H1 (cell line): ENCODE data around the gene OR2V1. TPM values are rescaled to one million over a fixed set of nuclear protein-coding genes. Genes with fewer than 3 reads are reported as not detected.

Source experiments
- CTCF ChIA-PET: fragments of 300-600 bp; sonication (Branson Sonifier 250); formaldehyde crosslinking; loops from one replicate; lab custom pipeline; 2021; ENCODE audit not compliant: partially characterized antibody; lab: Charles Lee
- POLR2A ChIA-PET: fragments of 300-600 bp; sonication (Branson Sonifier 250); formaldehyde crosslinking; loops from one replicate; lab custom pipeline; 2021; ENCODE audit warnings: inconsistent platforms; ENCODE audit not compliant: partially characterized antibody; lab: Charles Lee
- DNase-seq, 2 experiments: peaks; one replicate each; pipeline versions ENCODE4 v3.0.0 to v3.0.0-alpha.2; 2010 to 2022; ENCODE audit warnings: low spot score in 2 of 2, low read depth in 1 of 2, mixed read lengths in 1 of 2
- FAIRE-seq: peaks from 2 replicates; lab custom pipeline; 2011; peaks lifted over from hg19 to GRCh38; lab: Jason Lieb, UNC
- H2AFZ ChIP-seq: 2 replicates; pipeline ENCODE4 v1.8.1; 2012; ENCODE audit warnings: low read length, inconsistent platforms
- H2AK5ac ChIP-seq: 2 replicates; pipeline ENCODE4 v1.6.1; 2013; ENCODE audit warnings: low read depth, low read length
- H2BK120ac ChIP-seq: replicated peaks from 2 replicates; pipeline ENCODE3; 2013; ENCODE audit warnings: low read depth, low read length, inconsistent platforms
- H2BK12ac ChIP-seq: 2 replicates; pipeline ENCODE4 v1.6.1; 2013; ENCODE audit warnings: low read depth, low read length
- H2BK15ac ChIP-seq: 2 replicates; pipeline ENCODE4 v1.6.1; 2013; ENCODE audit warnings: low read length
- H2BK20ac ChIP-seq: 2 replicates; pipeline ENCODE4 v1.6.1; 2013; ENCODE audit warnings: low read length
- H2BK5ac ChIP-seq: 2 replicates; pipeline ENCODE4 v1.6.1; 2013; ENCODE audit warnings: low read depth, low read length
- H3K14ac ChIP-seq: 2 replicates; pipeline ENCODE4 v1.6.1; 2013; ENCODE audit warnings: inconsistent platforms; ENCODE audit not compliant: insufficient read length
- H3K18ac ChIP-seq: 2 replicates; pipeline ENCODE4 v1.6.1; 2013; ENCODE audit warnings: low read length; ENCODE audit errors: extremely low read depth
- H3K23ac ChIP-seq: 2 replicates; pipeline ENCODE4 v1.6.1; 2013; ENCODE audit warnings: inconsistent platforms; ENCODE audit not compliant: insufficient read length
- H3K23me2 ChIP-seq: 2 replicates; pipeline ENCODE4 v1.6.1; 2013; ENCODE audit warnings: low read depth, low read length
- H3K27ac ChIP-seq: 2 replicates; pipeline ENCODE4 v1.6.1; 2011; ENCODE audit warnings: low read depth, low read length, inconsistent platforms
- H3K27me3 ChIP-seq, 4 experiments: replicated peaks in 1 of 4; 1 replicate in 1 of 4; 2 replicates in 3 of 4; pipeline versions ENCODE4 v1.6.1 to v1.8.1; 2011 to 2013; ENCODE audit warnings: low read length in 3 of 4, mild to moderate bottlenecking in 3 of 4, inconsistent platforms in 2 of 4, mixed read lengths in 2 of 4, moderate library complexity in 1 of 4; ENCODE audit not compliant: control insufficient read depth in 3 of 4, insufficient read depth in 3 of 4; ENCODE audit errors: extremely low read depth in 1 of 4
- H3K36me3 ChIP-seq, 4 experiments: 2 replicates each; pipeline versions ENCODE4 v1.6.1 to v1.8.1; 2011 to 2013; ENCODE audit warnings: mild to moderate bottlenecking in 4 of 4, low read length in 3 of 4, moderate library complexity in 2 of 4, control low read depth in 1 of 4, inconsistent platforms in 1 of 4; ENCODE audit not compliant: insufficient read depth in 4 of 4, control insufficient read depth in 2 of 4
- H3K4ac ChIP-seq: replicated peaks from 2 replicates; pipeline ENCODE3; 2013; ENCODE audit warnings: low read length, low read depth, mixed read lengths, inconsistent platforms; ENCODE audit not compliant: insufficient read length
- H3K4me1 ChIP-seq, 4 experiments: replicated peaks in 1 of 4; 1 replicate in 1 of 4; 2 replicates in 3 of 4; pipeline versions ENCODE4 v1.6.1 to v1.8.1; 2011 to 2013; ENCODE audit warnings: low read length in 3 of 4, inconsistent platforms in 2 of 4, mixed read lengths in 1 of 4; ENCODE audit not compliant: insufficient read depth in 4 of 4, control insufficient read depth in 3 of 4
- H3K4me2 ChIP-seq, 2 experiments: 2 replicates each; pipeline versions ENCODE4 v1.6.1 to v1.8.1; 2011 to 2013; ENCODE audit warnings: low read depth in 2 of 2, low read length in 2 of 2, control low read depth in 1 of 2, inconsistent platforms in 1 of 2, mild to moderate bottlenecking in 1 of 2; ENCODE audit not compliant: insufficient read depth in 1 of 2
- H3K4me3 ChIP-seq, 4 experiments: fragments of 200-600, 300-600 bp in 1 of 4; sonication (generic), shearing (Covaris generic), sonication (Bioruptor Twin) in 1 of 4; 2 replicates each; pipeline versions ENCODE4 v1.5.1 to v1.8.1; 2011 to 2016; ENCODE audit warnings: low read length in 4 of 4, low read depth in 3 of 4, control low read depth in 2 of 4, inconsistent platforms in 2 of 4, mild to moderate bottlenecking in 2 of 4, mixed read lengths in 1 of 4, moderate library complexity in 1 of 4; ENCODE audit not compliant: insufficient read depth in 2 of 4; ENCODE audit errors: extremely low read depth in 1 of 4
- H3K56ac ChIP-seq: replicated peaks from 2 replicates; pipeline ENCODE3; 2013; ENCODE audit warnings: low read depth, mild to moderate bottlenecking, mixed read lengths, low read length, inconsistent platforms; ENCODE audit not compliant: insufficient read length
- H3K79me1 ChIP-seq: 2 replicates; pipeline ENCODE4 v1.6.1; 2013; ENCODE audit warnings: low read depth, low read length, control low read depth
- H3K79me2 ChIP-seq, 2 experiments: 2 replicates each; pipeline versions ENCODE4 v1.6.1 to v1.8.1; 2012 to 2013; ENCODE audit warnings: low read length in 2 of 2, mild to moderate bottlenecking in 2 of 2, inconsistent platforms in 1 of 2; ENCODE audit not compliant: insufficient read depth in 2 of 2, control insufficient read depth in 1 of 2
- H3K9ac ChIP-seq, 4 experiments: replicated peaks in 1 of 4; 1 replicate in 1 of 4; 2 replicates in 3 of 4; pipeline versions ENCODE4 v1.6.1 to v1.8.1; 2011 to 2013; ENCODE audit warnings: low read depth in 3 of 4, low read length in 3 of 4, control low read depth in 2 of 4, mild to moderate bottlenecking in 2 of 4, moderate library complexity in 2 of 4, inconsistent platforms in 1 of 4; ENCODE audit errors: extremely low read depth in 1 of 4
- H3K9me3 ChIP-seq, 2 experiments: 2 replicates each; pipeline versions ENCODE4 v1.6.1 to v1.8.1; 2012 to 2013; ENCODE audit warnings: mild to moderate bottlenecking in 2 of 2, moderate library complexity in 2 of 2, control low read depth in 1 of 2, inconsistent platforms in 1 of 2, low read depth in 1 of 2, low read length in 1 of 2, mixed read lengths in 1 of 2; ENCODE audit not compliant: insufficient read depth in 2 of 2
- H4K20me1 ChIP-seq, 2 experiments: replicated peaks in 1 of 2; 2 replicates each; pipeline versions ENCODE3 to v1.8.1; 2011 to 2013; ENCODE audit warnings: inconsistent platforms in 2 of 2, low read length in 2 of 2, mild to moderate bottlenecking in 1 of 2; ENCODE audit not compliant: insufficient read depth in 2 of 2, control insufficient read depth in 1 of 2
- H4K5ac ChIP-seq: 2 replicates; pipeline ENCODE4 v1.6.1; 2013; ENCODE audit warnings: low read length, low read depth, mixed read lengths, inconsistent platforms; ENCODE audit not compliant: insufficient read length
- H4K8ac ChIP-seq: 2 replicates; pipeline ENCODE4 v1.8.0; 2013; ENCODE audit warnings: mild to moderate bottlenecking, moderate library complexity, low read length, inconsistent platforms; ENCODE audit not compliant: insufficient read depth; ENCODE audit errors: extremely low read depth
- H4K91ac ChIP-seq: replicated peaks from 2 replicates; pipeline ENCODE3; 2013; ENCODE audit warnings: low read length, mixed read lengths, inconsistent platforms; ENCODE audit not compliant: insufficient read length
- CHD1 ChIP-seq: IDR thresholded peaks from 2 replicates; pipeline ENCODE4 v1.6.1; 2012; ENCODE audit warnings: low read depth, low read length, improper control_type of control experiment
- CHD2 ChIP-seq: IDR thresholded peaks from 2 replicates; pipeline ENCODE4 v1.6.1; 2012; ENCODE audit warnings: low read length, improper control_type of control experiment
- RAD21 ChIP-seq, 2 experiments: IDR thresholded peaks in 1 of 2; conservative IDR thresholded peaks in 1 of 2; 2 replicates each; pipeline ENCODE4 v1.6.1; 2011; ENCODE audit warnings: low read depth in 2 of 2, low read length in 2 of 2, improper control_type of control experiment in 1 of 2, inconsistent platforms in 1 of 2, mild to moderate bottlenecking in 1 of 2, moderate library complexity in 1 of 2
- RBBP5 ChIP-seq: IDR thresholded peaks from 2 replicates; pipeline ENCODE4 v1.7.1; 2012; ENCODE audit warnings: low read depth, mild to moderate bottlenecking, inconsistent platforms, low read length, moderate library complexity, borderline replicate concordance
- TAF1 ChIP-seq: IDR thresholded peaks from 2 replicates; pipeline ENCODE4 v1.6.1; 2011; ENCODE audit warnings: mild to moderate bottlenecking, low read depth, low read length
- TAF7 ChIP-seq: optimal IDR thresholded peaks from 2 replicates; pipeline ENCODE3; 2011; ENCODE audit warnings: low read depth, mild to moderate bottlenecking, inconsistent platforms, low read length, moderate library complexity, borderline replicate concordance
- TEAD4 ChIP-seq: IDR thresholded peaks from 2 replicates; pipeline ENCODE4 v1.6.1; 2012; ENCODE audit warnings: low read depth, low read length, inconsistent platforms, mixed read lengths
- YY1 ChIP-seq: IDR thresholded peaks from 2 replicates; pipeline ENCODE4 v1.6.1; 2011; ENCODE audit warnings: low read depth, mild to moderate bottlenecking, low read length
- WGBS, 2 experiments: shearing (Covaris generic) in 1 of 2; methylation state at CpG; one replicate each; pipeline versions ENCODE4 v1.1.6 to v1.1.7; 2013 to 2015; ENCODE audit warnings: low lambda C conversion rate in 2 of 2, mixed read lengths in 2 of 2, inconsistent platforms in 1 of 2, low coverage in 1 of 2, missing lambda C conversion rate in 1 of 2; ENCODE audit not compliant: insufficient replicate concordance in 2 of 2, insufficient coverage in 1 of 2, insufficient read length in 1 of 2; ENCODE audit errors: extremely low coverage in 1 of 2, missing lambda C conversion rate in 1 of 2; 5-methylcytosine and 5-hydroxymethylcytosine counted together
- polyA plus RNA-seq, 7 experiments: library from polyadenylated mRNA; depleted of rRNA in 3 of 7; stranded (reverse) in 5 of 7; unstranded in 2 of 7; fragments of >200 nt in 5 of 7; fragments of 200-250 nt in 2 of 7; gene quantifications; 1 replicate in 5 of 7; 2 replicates in 1 of 7; 4 replicates in 1 of 7; pipeline versions ENCODE4 v1.2.1 to v1.2.3, GENCODE V29; 2011 to 2013; ENCODE audit warnings: missing spikeins in 2 of 7, mixed read lengths in 2 of 7
- total RNA-seq: library from RNA; stranded (reverse); fragmentation: NEBNext Ultra II Directional; extraction: Animal tissue kit (Norgen Biotek cat#: 25700); gene quantifications from 2 replicates; pipeline ENCODE4 v1.2.1, GENCODE V29; 2021
- TF ChIP-seq, protein P1 (sequence below): IDR thresholded peaks from 2 replicates; pipeline ENCODE4 v1.6.1; 2012; ENCODE audit warnings: low read length, inconsistent platforms
- TF ChIP-seq, protein P2 (sequence below): IDR thresholded peaks from 2 replicates; pipeline ENCODE4 v1.6.1; 2012; ENCODE audit warnings: inconsistent platforms

Gene OR2V1
- total and polyA plus RNA-seq, 2 of the 8 experiments (the other 6 are each of a cell fraction or from before 2014, with no cell fraction given): not detected

DNA sequence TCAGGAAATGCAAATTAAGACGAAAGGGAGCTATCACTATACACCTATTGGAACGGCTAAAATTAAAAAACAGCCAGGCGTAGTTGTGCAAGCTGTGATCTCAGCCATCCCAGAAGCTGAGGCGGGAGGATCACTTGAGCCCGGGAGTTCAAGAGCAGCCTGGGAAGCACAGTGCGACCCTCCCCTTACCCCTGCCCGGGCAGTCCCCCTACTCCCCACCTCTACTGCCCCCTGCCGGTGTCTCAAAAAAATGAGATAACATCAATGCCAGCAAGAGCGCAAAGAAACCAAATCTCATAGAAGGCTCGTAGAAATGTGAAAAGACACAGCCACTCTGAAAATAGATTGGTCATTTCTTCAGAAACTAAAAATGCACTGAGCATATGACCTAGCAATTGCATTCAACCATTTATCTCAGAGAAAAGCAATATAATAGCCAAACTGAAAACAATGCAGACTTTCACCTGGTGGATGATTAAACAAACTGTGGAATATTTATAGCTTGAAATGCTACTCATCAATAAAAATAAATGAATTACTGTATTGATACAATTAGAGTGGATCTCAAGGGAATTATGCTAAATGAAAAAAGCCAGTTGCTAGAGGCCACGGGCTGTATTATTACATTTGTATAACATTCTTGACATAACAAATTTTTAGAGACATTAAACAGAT lies 37.0 kb upstream of the OR2V1 start:
- H3K23ac ChIP-seq: no peak overlapping the region
- H3K27ac ChIP-seq: no peak overlapping the region
- H3K18ac ChIP-seq: no peak overlapping the region
- H2AFZ ChIP-seq: no peak overlapping the region
- H3K9me3 ChIP-seq: no peaks in the 10 kb centered on the region
- ChIA-PET CTCF (interaction anchor here (0.6 to 2.1 kb wide), 20 partner anchors 8 to 376 kb away, joined by 3 to 26 read pairs (median 4); no protein-coding TSS in a partner anchor), POLR2A (interaction anchor here (0.9 to 1.8 kb wide), 4 partner anchors 17 to 56 kb away, joined by 4 to 6 read pairs (median 5); partner anchors contain the start of gene TRIM41)
- no peak overlapping the region for H4K91ac ChIP-seq
- H3K4me2 ChIP-seq: peak overlapping the region; percentile 71 to 95
- H2BK12ac ChIP-seq: no peak overlapping the region
- H3K4me3 ChIP-seq: peak overlapping the region; percentile 47 to 73 (median 61); a peak in 7 of 8 replicates
- peak; percentile 72 to 96 for DNase-seq
- H3K14ac ChIP-seq: no peak overlapping the region
- H2BK20ac ChIP-seq: no peak overlapping the region
- no peak overlapping the region for H3K4ac ChIP-seq
- H3K56ac ChIP-seq: no peak overlapping the region
- no peaks in the 10 kb centered on the region for H4K20me1 ChIP-seq
- peaks cover 20% of the 10 kb centered on the region for H3K23me2 ChIP-seq
- peaks cover 6 to 34% (median 24%) of the 10 kb centered on the region in 4 experiments; a peak in 6 of 7 replicates for H3K27me3 ChIP-seq
- H4K8ac ChIP-seq: no peak overlapping the region
- peaks cover 0 to 3% (median 0%) of the 10 kb centered on the region in 4 experiments; a peak in 3 of 7 replicates for H3K4me1 ChIP-seq
- H2BK120ac ChIP-seq: no peak overlapping the region
- H2BK15ac ChIP-seq: no peak overlapping the region
- no peak overlapping the region for H2BK5ac ChIP-seq
- WGBS, 2 experiments: 16% methylated on average over 11 of the region's 11 CpGs; no CpG with 5 or more reads in 1 of the 2 experiments
- H2AK5ac ChIP-seq: no peak overlapping the region
- H3K9ac ChIP-seq: no peak overlapping the region
- no peaks in the 10 kb centered on the region for H3K36me3 ChIP-seq
- no peak overlapping the region for H4K5ac ChIP-seq
- H3K79me1 ChIP-seq: no peaks in the 10 kb centered on the region
- no peaks in the 10 kb centered on the region for H3K79me2 ChIP-seq
- no peak for FAIRE-seq
- no peak for TF ChIP-seq YY1
- peak; percentile 51 to 65 for TF ChIP-seq RAD21 (IDR thresholded peaks at IDR 0.05 in 1 of 2, conservative IDR thresholded peaks at IDR 0.05 in 1 of 2; ENCODE audit: low read depth in 2 of 2, low read length in 2 of 2)
- TF ChIP-seq TEAD4: no peak
- TF ChIP-seq, protein P1, sequence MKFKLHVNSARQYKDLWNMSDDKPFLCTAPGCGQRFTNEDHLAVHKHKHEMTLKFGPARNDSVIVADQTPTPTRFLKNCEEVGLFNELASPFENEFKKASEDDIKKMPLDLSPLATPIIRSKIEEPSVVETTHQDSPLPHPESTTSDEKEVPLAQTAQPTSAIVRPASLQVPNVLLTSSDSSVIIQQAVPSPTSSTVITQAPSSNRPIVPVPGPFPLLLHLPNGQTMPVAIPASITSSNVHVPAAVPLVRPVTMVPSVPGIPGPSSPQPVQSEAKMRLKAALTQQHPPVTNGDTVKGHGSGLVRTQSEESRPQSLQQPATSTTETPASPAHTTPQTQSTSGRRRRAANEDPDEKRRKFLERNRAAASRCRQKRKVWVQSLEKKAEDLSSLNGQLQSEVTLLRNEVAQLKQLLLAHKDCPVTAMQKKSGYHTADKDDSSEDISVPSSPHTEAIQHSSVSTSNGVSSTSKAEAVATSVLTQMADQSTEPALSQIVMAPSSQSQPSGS: no peak
- no peak for TF ChIP-seq CHD1
- TF ChIP-seq TAF7: no peak
- no peak for TF ChIP-seq CHD2
- no peak for TF ChIP-seq RBBP5
- TF ChIP-seq, protein P2, sequence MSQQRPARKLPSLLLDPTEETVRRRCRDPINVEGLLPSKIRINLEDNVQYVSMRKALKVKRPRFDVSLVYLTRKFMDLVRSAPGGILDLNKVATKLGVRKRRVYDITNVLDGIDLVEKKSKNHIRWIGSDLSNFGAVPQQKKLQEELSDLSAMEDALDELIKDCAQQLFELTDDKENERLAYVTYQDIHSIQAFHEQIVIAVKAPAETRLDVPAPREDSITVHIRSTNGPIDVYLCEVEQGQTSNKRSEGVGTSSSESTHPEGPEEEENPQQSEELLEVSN: no peak
- no peak for TF ChIP-seq TAF1
